ENCODE results near the gene TNNI2. TPM values are rescaled to one million over a fixed set of nuclear protein-coding genes. Genes with fewer than 3 reads are reported as not detected.
A peak's percentile ranks its signal among the peaks of the same experiment; 100 is the strongest.

Gene TNNI2
- total RNA-seq, 2 experiments from 2014 or later, result 0.50 TPM; not detected in 1

- H3K4me3 ChIP-seq (ENCODE audit: low read length), result peak overlapping the region; percentile 28
- Mint-ChIP-seq H3K36me3 (ENCODE audit: low read depth) (peaks cover 18% of the 10 kb centered on the region), H3K4me3 (peak overlapping the region; percentile 70)
Measured at GRCh38 chr11:1870721-1871466, 32.1 kb downstream of the TNNI2 start.

DNA sequence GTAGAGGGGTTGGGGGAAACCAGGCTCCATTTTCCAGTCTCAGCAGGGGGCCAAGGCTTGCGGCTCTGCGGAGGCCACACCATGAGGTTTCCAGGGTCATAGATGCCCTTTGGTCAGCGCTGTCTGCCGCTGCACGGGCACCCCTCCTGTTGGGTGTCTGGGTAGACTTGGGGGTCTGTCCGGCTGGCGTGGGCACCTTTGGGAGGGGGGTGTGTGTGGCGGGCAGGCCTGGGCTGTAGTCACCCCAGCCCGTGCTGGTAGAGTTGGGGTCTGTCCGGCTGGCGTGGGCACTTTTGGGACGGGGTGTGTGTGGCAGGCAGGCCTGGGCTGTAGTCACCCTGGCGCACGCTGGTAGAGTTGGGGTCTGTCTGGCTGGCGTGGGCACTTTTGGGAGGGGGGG lies 32.8 kb downstream of the TNNI2 start:
- H3K4me3 Mint-ChIP-seq, result no peak overlapping the region
- intact Hi-C loops (cut with DNase I, micrococcal nuclease), result loop anchor here (2.0 kb wide), 2 partner anchors 17 to 19 kb away; partner anchors contain the start of gene LSP1 (in 1 of the 2)

More at GRCh38 chr11:1870721-1871466, 32.1 kb downstream of the TNNI2 start:
- peaks cover 7% of the 10 kb centered on the region for H3K36me3 ChIP-seq (ENCODE audit: insufficient read depth, low read length)
- DNase-seq (peak in 13 of 14 experiments; percentile 27 to 82 (median 42)), ATAC-seq (ENCODE audit: poor library complexity) (peak; percentile 90)
- Mint-ChIP-seq H3K27me3 (no peaks in the 10 kb centered on the region), H3K9me3 (no peaks in the 10 kb centered on the region), H3K4me1 (ENCODE audit: low read depth) (peaks cover 59% of the 10 kb centered on the region), H3K27ac (peak overlapping the region; percentile 86)
- intact Hi-C loops (cut with DNase I, micrococcal nuclease), result loop anchor here (2.0 kb wide), 2 partner anchors 16 to 18 kb away; partner anchors contain the start of gene LSP1 (in 1 of the 2)
- TF ChIP-seq, protein P1, sequence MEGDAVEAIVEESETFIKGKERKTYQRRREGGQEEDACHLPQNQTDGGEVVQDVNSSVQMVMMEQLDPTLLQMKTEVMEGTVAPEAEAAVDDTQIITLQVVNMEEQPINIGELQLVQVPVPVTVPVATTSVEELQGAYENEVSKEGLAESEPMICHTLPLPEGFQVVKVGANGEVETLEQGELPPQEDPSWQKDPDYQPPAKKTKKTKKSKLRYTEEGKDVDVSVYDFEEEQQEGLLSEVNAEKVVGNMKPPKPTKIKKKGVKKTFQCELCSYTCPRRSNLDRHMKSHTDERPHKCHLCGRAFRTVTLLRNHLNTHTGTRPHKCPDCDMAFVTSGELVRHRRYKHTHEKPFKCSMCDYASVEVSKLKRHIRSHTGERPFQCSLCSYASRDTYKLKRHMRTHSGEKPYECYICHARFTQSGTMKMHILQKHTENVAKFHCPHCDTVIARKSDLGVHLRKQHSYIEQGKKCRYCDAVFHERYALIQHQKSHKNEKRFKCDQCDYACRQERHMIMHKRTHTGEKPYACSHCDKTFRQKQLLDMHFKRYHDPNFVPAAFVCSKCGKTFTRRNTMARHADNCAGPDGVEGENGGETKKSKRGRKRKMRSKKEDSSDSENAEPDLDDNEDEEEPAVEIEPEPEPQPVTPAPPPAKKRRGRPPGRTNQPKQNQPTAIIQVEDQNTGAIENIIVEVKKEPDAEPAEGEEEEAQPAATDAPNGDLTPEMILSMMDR (IDR thresholded peaks at IDR 0.05), result no peak
- H3K27ac ChIP-seq (ENCODE audit: low read depth in 1 of 2, low read length in 2 of 2), result peak overlapping the region; percentile 22 to 48
- ChIA-PET POLR2A (interaction anchor here (0.9 to 3.1 kb wide), 5 partner anchors 10 to 46 kb away, joined by 3 to 21 read pairs (median 5); partner anchors contain the start of gene LSP1), CTCF (interaction anchor here (2.8 kb wide), 1 partner anchor 11 kb away, joined by 17 read pairs; no protein-coding TSS in a partner anchor)
- H3K9me3 ChIP-seq (ENCODE audit: control insufficient read depth in 1 of 2, insufficient read depth in 1 of 2, low read length in 2 of 2), result no peaks in the 10 kb centered on the region
- H3K4me1 ChIP-seq (ENCODE audit: insufficient read depth, low read length), result peaks cover 93% of the 10 kb centered on the region
- no peaks in the 10 kb centered on the region for H3K27me3 ChIP-seq (ENCODE audit: control insufficient read depth in 1 of 2, insufficient read depth in 2 of 2, low read length in 2 of 2)

GRCh38 chr11:1872267-1872985 lies 33.6 kb downstream of the TNNI2 start:
- peak overlapping the region; percentile 86 for H3K27ac Mint-ChIP-seq
- no peaks in the 10 kb centered on the region for H3K9me3 Mint-ChIP-seq
- Histone ChIP-seq H3K9me3 (ENCODE audit: control insufficient read depth in 1 of 2, insufficient read depth in 1 of 2, low read length in 2 of 2) (no peaks in the 10 kb centered on the region), H3K27me3 (ENCODE audit: control insufficient read depth in 1 of 2, insufficient read depth in 2 of 2, low read length in 2 of 2) (no peaks in the 10 kb centered on the region), H3K27ac (ENCODE audit: low read depth in 1 of 2, low read length in 2 of 2) (peak overlapping the region in 1 of 2 donors; percentile 48), H3K4me1 (ENCODE audit: insufficient read depth, low read length) (peaks cover 89% of the 10 kb centered on the region), H3K36me3 (ENCODE audit: insufficient read depth, low read length) (peaks cover 12% of the 10 kb centered on the region), H3K4me3 (ENCODE audit: low read length) (no peak overlapping the region)
- peaks cover 56% of the 10 kb centered on the region for H3K4me1 Mint-ChIP-seq (ENCODE audit: low read depth)
- ATAC-seq (ENCODE audit: poor library complexity) (no peak), DNase-seq (peak in 1 of 14 experiments; percentile 0)
- ChIA-PET CTCF (no interaction called here), POLR2A (interaction anchor here (1.4 kb wide), 1 partner anchor 20 kb away, joined by 4 read pairs; the partner anchor contains the start of gene LSP1)
- H3K27me3 Mint-ChIP-seq, result no peaks in the 10 kb centered on the region
- peaks cover 18% of the 10 kb centered on the region for H3K36me3 Mint-ChIP-seq (ENCODE audit: low read depth)
- intact Hi-C loops (cut with DNase I, micrococcal nuclease), result no loop called here
- TF ChIP-seq, protein P1 (IDR thresholded peaks at IDR 0.05), result no peak
- peak overlapping the region; percentile 25 for H3K4me3 Mint-ChIP-seq

More for the DNA sequence above, 32.8 kb downstream of the TNNI2 start:
- Histone ChIP-seq H3K27ac (ENCODE audit: low read depth in 1 of 2, low read length in 2 of 2) (peak overlapping the region; percentile 22 to 48), H3K4me1 (ENCODE audit: insufficient read depth, low read length) (peaks cover 95% of the 10 kb centered on the region), H3K9me3 (ENCODE audit: control insufficient read depth in 1 of 2, insufficient read depth in 1 of 2, low read length in 2 of 2) (no peaks in the 10 kb centered on the region), H3K4me3 (ENCODE audit: low read length) (no peak overlapping the region), H3K36me3 (ENCODE audit: insufficient read depth, low read length) (peaks cover 12% of the 10 kb centered on the region), H3K27me3 (ENCODE audit: control insufficient read depth in 1 of 2, insufficient read depth in 2 of 2, low read length in 2 of 2) (no peaks in the 10 kb centered on the region)
- DNase-seq (peak in 1 of 14 experiments; percentile 1), ATAC-seq (ENCODE audit: poor library complexity) (no peak)
- peaks cover 56% of the 10 kb centered on the region for H3K4me1 Mint-ChIP-seq (ENCODE audit: low read depth)
- ChIA-PET POLR2A (interaction anchor here (1.5 to 3.1 kb wide), 3 partner anchors 18 to 21 kb away, joined by 5 to 21 read pairs (median 13); partner anchors contain the start of gene LSP1), CTCF (interaction anchor here (2.8 kb wide), 1 partner anchor 11 kb away, joined by 17 read pairs; no protein-coding TSS in a partner anchor)
- H3K27ac Mint-ChIP-seq, result peak overlapping the region; percentile 86
- peaks cover 18% of the 10 kb centered on the region for H3K36me3 Mint-ChIP-seq (ENCODE audit: low read depth)
- no peaks in the 10 kb centered on the region for H3K27me3 Mint-ChIP-seq
- TF ChIP-seq, protein P1 (IDR thresholded peaks at IDR 0.05), result no peak
- no peaks in the 10 kb centered on the region for H3K9me3 Mint-ChIP-seq
